ENCODE data around the gene SLC46A1.
A peak's percentile ranks its signal among the peaks of the same experiment; 100 is the strongest.

Gene SLC46A1

GRCh38 chr17:28416703-28417311, 10.8 kb upstream of the SLC46A1 start:
- H3K27me3 ChIP-seq (ENCODE audit: insufficient read depth, low read length), result no peaks in the 10 kb centered on the region
- no peak overlapping the region for H2AK5ac ChIP-seq (ENCODE audit: low read length)
- no peaks in the 10 kb centered on the region for H3K36me3 ChIP-seq (ENCODE audit: control insufficient read depth in 1 of 2, insufficient read depth in 2 of 2, low read length in 2 of 2)
- no peak overlapping the region for H2BK120ac ChIP-seq (ENCODE audit: insufficient read depth, low read length, poor library complexity)
- H2BK5ac ChIP-seq (ENCODE audit: low read depth, low read length, poor library complexity), result no peak overlapping the region
- H3K27ac ChIP-seq (ENCODE audit: low read depth, low read length), result no peak overlapping the region
- no peak overlapping the region for H3K4ac ChIP-seq (ENCODE audit: low read depth, low read length)
- H3K4me2 ChIP-seq (ENCODE audit: low read length), result no peak overlapping the region
- H3K18ac ChIP-seq (ENCODE audit: low read length), result no peak overlapping the region
- no peak overlapping the region for H3K23ac ChIP-seq (ENCODE audit: low read length)
- no peak overlapping the region for H2AFZ ChIP-seq (ENCODE audit: insufficient read depth, low read length, poor library complexity)
- H4K12ac ChIP-seq (ENCODE audit: low read depth, low read length), result no peak overlapping the region
- no peak overlapping the region for H4K91ac ChIP-seq (ENCODE audit: low read depth, low read length)
- no peak overlapping the region for H3K9ac ChIP-seq (ENCODE audit: low read length)
- H4K8ac ChIP-seq (ENCODE audit: low read depth, low read length), result no peak overlapping the region
- H2BK12ac ChIP-seq (ENCODE audit: low read length), result no peak overlapping the region
- H3K79me2 ChIP-seq (ENCODE audit: control insufficient read depth, insufficient read depth, low read length, poor library complexity), result no peaks in the 10 kb centered on the region
- no peaks in the 10 kb centered on the region for H3K9me3 ChIP-seq (ENCODE audit: insufficient read depth, low read depth, low read length)
- no peak overlapping the region for H3K14ac ChIP-seq (ENCODE audit: low read length)
- H3K79me1 ChIP-seq (ENCODE audit: low read length), result no peaks in the 10 kb centered on the region
- no CpG with 5 or more reads among the region's 13 CpGs for WGBS (ENCODE audit: extremely low coverage, insufficient coverage, insufficient read length)
- DNase-seq, result peak; percentile 54 to 82
- no peak overlapping the region for H3K4me3 ChIP-seq (ENCODE audit: low read depth, low read length)
- no peaks in the 10 kb centered on the region for H3K4me1 ChIP-seq (ENCODE audit: control insufficient read depth in 1 of 2, insufficient read depth in 2 of 2, low read length in 2 of 2)

GRCh38 chr17:28415886-28416285, 9.9 kb upstream of the SLC46A1 start:
- no peaks in the 10 kb centered on the region for H3K27me3 ChIP-seq (ENCODE audit: insufficient read depth, low read length)
- H4K8ac ChIP-seq (ENCODE audit: low read depth, low read length), result no peak overlapping the region
- no peak overlapping the region for H3K4me2 ChIP-seq (ENCODE audit: low read length)
- no peak overlapping the region for H3K9ac ChIP-seq (ENCODE audit: low read length)
- H3K4me3 ChIP-seq (ENCODE audit: low read depth, low read length), result no peak overlapping the region
- no peak overlapping the region for H3K23ac ChIP-seq (ENCODE audit: low read length)
- no peaks in the 10 kb centered on the region for H3K9me3 ChIP-seq (ENCODE audit: insufficient read depth, low read depth, low read length)
- H2AFZ ChIP-seq (ENCODE audit: insufficient read depth, low read length, poor library complexity), result no peak overlapping the region
- H4K12ac ChIP-seq (ENCODE audit: low read depth, low read length), result no peak overlapping the region
- WGBS (ENCODE audit: extremely low coverage, insufficient coverage, insufficient read length), result no CpG with 5 or more reads among the region's 3 CpGs
- no peak overlapping the region for H3K27ac ChIP-seq (ENCODE audit: low read depth, low read length)
- H3K36me3 ChIP-seq (ENCODE audit: control insufficient read depth in 1 of 2, insufficient read depth in 2 of 2, low read length in 2 of 2), result no peaks in the 10 kb centered on the region
- no peak for DNase-seq
- H2BK12ac ChIP-seq (ENCODE audit: low read length), result no peak overlapping the region
- H2BK120ac ChIP-seq (ENCODE audit: insufficient read depth, low read length, poor library complexity), result no peak overlapping the region
- H3K79me2 ChIP-seq (ENCODE audit: control insufficient read depth, insufficient read depth, low read length, poor library complexity), result no peaks in the 10 kb centered on the region
- H2BK5ac ChIP-seq (ENCODE audit: low read depth, low read length, poor library complexity), result no peak overlapping the region
- H3K4me1 ChIP-seq (ENCODE audit: control insufficient read depth in 1 of 2, insufficient read depth in 2 of 2, low read length in 2 of 2), result no peaks in the 10 kb centered on the region
- no peak overlapping the region for H4K91ac ChIP-seq (ENCODE audit: low read depth, low read length)
- no peaks in the 10 kb centered on the region for H3K79me1 ChIP-seq (ENCODE audit: low read length)
- H2AK5ac ChIP-seq (ENCODE audit: low read length), result no peak overlapping the region
- H3K18ac ChIP-seq (ENCODE audit: low read length), result no peak overlapping the region
- no peak overlapping the region for H3K14ac ChIP-seq (ENCODE audit: low read length)
- no peak overlapping the region for H3K4ac ChIP-seq (ENCODE audit: low read depth, low read length)

- Histone ChIP-seq H2AFZ (ENCODE audit: insufficient read depth, low read length, poor library complexity) (no peak overlapping the region), H3K27me3 (ENCODE audit: insufficient read depth, low read length) (no peaks in the 10 kb centered on the region), H3K4me1 (ENCODE audit: control insufficient read depth in 1 of 2, insufficient read depth in 2 of 2, low read length in 2 of 2) (no peaks in the 10 kb centered on the region), H3K36me3 (ENCODE audit: control insufficient read depth in 1 of 2, insufficient read depth in 2 of 2, low read length in 2 of 2) (no peaks in the 10 kb centered on the region), H3K79me1 (ENCODE audit: low read length) (no peaks in the 10 kb centered on the region), H3K4ac (ENCODE audit: low read depth, low read length) (no peak overlapping the region), H3K27ac (ENCODE audit: low read depth, low read length) (no peak overlapping the region), H2BK12ac (ENCODE audit: low read length) (no peak overlapping the region), H3K9me3 (ENCODE audit: insufficient read depth, low read depth, low read length) (no peaks in the 10 kb centered on the region), H2BK5ac (ENCODE audit: low read depth, low read length, poor library complexity) (no peak overlapping the region), H3K23ac (ENCODE audit: low read length) (no peak overlapping the region), H4K8ac (ENCODE audit: low read depth, low read length) (no peak overlapping the region), H3K4me2 (ENCODE audit: low read length) (no peak overlapping the region), H3K9ac (ENCODE audit: low read length) (no peak overlapping the region), H4K12ac (ENCODE audit: low read depth, low read length) (no peak overlapping the region), H3K18ac (ENCODE audit: low read length) (no peak overlapping the region), H3K4me3 (ENCODE audit: low read depth, low read length) (no peak overlapping the region), H2BK120ac (ENCODE audit: insufficient read depth, low read length, poor library complexity) (no peak overlapping the region), H3K79me2 (ENCODE audit: control insufficient read depth, insufficient read depth, low read length, poor library complexity) (no peaks in the 10 kb centered on the region), H2AK5ac (ENCODE audit: low read length) (no peak overlapping the region), H3K14ac (ENCODE audit: low read length) (no peak overlapping the region), H4K91ac (ENCODE audit: low read depth, low read length) (no peak overlapping the region)
- WGBS (ENCODE audit: extremely low coverage, insufficient coverage, insufficient read length), result no CpG with 5 or more reads among the region's 7 CpGs
- no peak for DNase-seq
Measured at GRCh38 chr17:28413804-28414203, 7.8 kb upstream of the SLC46A1 start.

- Histone ChIP-seq H3K36me3 (ENCODE audit: control insufficient read depth in 1 of 2, insufficient read depth in 2 of 2, low read length in 2 of 2) (no peaks in the 10 kb centered on the region), H3K18ac (ENCODE audit: low read length) (no peak overlapping the region), H3K14ac (ENCODE audit: low read length) (no peak overlapping the region), H3K4me3 (ENCODE audit: low read depth, low read length) (no peak overlapping the region), H3K27ac (ENCODE audit: low read depth, low read length) (no peak overlapping the region), H2AFZ (ENCODE audit: insufficient read depth, low read length, poor library complexity) (no peak overlapping the region), H4K91ac (ENCODE audit: low read depth, low read length) (no peak overlapping the region), H3K79me2 (ENCODE audit: control insufficient read depth, insufficient read depth, low read length, poor library complexity) (no peaks in the 10 kb centered on the region), H2AK5ac (ENCODE audit: low read length) (no peak overlapping the region), H3K4me1 (ENCODE audit: control insufficient read depth in 1 of 2, insufficient read depth in 2 of 2, low read length in 2 of 2) (peaks cover 0 to 7% of the 10 kb centered on the region in 2 experiments), H3K4ac (ENCODE audit: low read depth, low read length) (no peak overlapping the region), H2BK5ac (ENCODE audit: low read depth, low read length, poor library complexity) (no peak overlapping the region), H3K79me1 (ENCODE audit: low read length) (no peaks in the 10 kb centered on the region), H3K9ac (ENCODE audit: low read length) (no peak overlapping the region), H3K27me3 (ENCODE audit: insufficient read depth, low read length) (no peaks in the 10 kb centered on the region), H3K4me2 (ENCODE audit: low read length) (no peak overlapping the region), H3K23ac (ENCODE audit: low read length) (no peak overlapping the region), H2BK120ac (ENCODE audit: insufficient read depth, low read length, poor library complexity) (no peak overlapping the region), H3K9me3 (ENCODE audit: insufficient read depth, low read depth, low read length) (no peaks in the 10 kb centered on the region), H4K12ac (ENCODE audit: low read depth, low read length) (no peak overlapping the region), H2BK12ac (ENCODE audit: low read length) (no peak overlapping the region), H4K8ac (ENCODE audit: low read depth, low read length) (no peak overlapping the region)
- WGBS (ENCODE audit: extremely low coverage, insufficient coverage, insufficient read length), result no CpG with 5 or more reads among the region's 3 CpGs
- no peak for DNase-seq
Measured at GRCh38 chr17:28412099-28412498, 6.1 kb upstream of the SLC46A1 start.
